ENCODE results near the gene ZNF598. TPM values are rescaled to one million over a fixed set of nuclear protein-coding genes. Genes with fewer than 3 reads are reported as not detected.

The ZNF598 gene
- polyA plus RNA-seq, 3 donors: 14.2 to 16.4 (median 15.4) TPM

DNA sequence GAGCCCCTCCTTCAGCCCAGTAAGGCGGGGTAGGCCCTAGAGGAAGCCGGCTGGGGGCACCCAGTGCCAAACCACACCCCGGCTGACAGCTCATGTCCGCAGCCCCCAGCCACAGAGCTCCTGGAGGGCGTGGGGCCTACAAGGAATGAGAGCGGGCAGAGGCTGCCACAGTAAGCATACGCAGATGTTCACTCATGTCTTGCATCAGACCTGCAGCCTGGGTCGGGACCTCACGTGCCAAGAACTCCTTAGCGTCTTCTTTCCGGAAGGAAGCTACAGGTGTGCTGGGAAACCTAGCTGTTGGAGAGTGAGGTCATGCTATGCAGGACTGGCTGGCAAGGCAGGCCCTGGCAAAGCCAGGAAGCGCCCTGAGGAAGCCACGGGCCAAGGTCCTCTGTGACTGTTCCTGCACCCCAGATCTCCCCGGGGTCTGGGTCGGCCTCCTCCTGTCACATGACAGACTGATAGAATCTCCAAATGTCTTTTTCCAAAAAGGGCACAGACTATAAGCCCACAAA is 1.6 kb downstream of the ZNF598 start:
- DNase-seq (ENCODE audit: low read depth in 3 of 3, low spot score in 2 of 3): no peak

DNA sequence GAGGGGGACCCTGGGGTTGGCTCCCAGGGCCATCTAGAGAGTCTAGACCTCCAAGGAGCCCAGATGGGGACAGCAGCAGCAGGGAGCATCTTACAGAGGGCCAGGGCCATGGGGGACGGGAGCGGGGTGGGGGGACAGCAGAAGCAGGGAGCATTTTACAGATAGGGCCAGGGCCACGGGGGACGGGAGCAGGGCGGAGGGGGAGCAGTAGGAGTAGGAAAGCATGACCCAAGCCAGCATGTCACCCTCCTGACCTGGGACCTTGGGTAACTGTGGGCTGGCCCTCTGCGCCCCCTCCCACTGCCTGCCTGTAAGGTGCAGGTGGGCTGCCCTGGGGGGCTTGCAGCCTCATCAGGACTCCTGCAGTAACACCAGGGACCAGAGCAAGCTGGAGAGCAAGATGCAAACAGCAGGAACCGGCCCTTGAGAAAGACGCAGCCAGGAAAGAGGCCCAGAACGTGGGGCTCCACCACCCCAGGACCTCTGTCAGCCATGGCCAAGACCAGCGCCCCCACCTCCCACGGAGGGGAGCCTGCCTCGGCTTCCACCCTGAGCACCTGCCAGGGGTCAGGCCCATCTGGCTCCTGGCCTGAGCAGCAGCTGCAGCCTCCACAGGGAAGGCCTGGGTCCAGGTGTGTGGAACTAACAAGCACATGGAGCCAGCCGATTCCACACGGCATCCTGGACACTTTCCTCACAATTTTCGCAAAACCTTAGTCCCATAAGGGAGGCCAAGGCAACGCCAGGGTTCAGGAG is 2.4 kb downstream of the ZNF598 start:
- no peak for DNase-seq (ENCODE audit: low read depth in 3 of 3, low spot score in 2 of 3)

DNA sequence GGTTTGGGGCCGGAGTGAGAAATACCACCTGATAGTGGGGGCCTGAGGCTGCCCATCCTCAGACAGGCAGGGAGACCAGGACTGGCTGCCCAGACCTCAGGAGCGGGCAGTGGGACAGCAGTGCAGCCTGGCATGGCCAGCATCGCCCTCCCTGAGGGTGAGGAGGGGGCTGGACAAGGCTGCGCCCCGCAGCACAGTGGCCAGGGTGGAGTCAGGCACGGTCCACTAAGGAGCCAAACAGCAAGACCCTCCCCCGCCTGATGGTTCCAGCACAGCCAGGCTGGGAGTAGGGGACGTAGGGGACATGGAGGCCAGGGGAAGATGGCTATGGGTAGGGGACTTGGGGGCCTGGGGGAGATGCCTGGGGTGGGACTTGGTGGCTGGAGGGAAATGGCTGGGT is 3.3 kb downstream of the ZNF598 start:
- no peak for DNase-seq (ENCODE audit: low read depth in 3 of 3, low spot score in 2 of 3)

DNA sequence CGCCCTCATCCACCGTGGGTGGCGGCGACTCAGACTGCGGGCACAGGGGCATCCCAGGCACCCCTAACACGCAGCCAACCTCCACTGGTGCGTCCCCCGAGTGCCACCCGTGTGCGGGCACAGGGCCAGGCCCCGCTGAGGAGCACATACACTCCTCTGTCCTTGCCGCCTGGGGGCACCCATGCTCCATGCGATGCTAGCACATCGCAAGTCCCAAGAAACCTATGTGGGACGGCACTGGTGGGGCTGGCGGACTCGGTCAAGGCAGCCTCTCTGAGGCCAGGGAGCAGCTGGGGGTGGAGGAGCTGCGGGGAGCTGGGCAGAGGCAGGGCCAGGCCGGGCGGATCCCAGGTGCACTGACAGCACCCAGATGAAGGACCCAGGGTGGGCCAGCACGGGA is 4.0 kb downstream of the ZNF598 start:
- no peak for DNase-seq (ENCODE audit: low read depth in 3 of 3, low spot score in 2 of 3)

DNA sequence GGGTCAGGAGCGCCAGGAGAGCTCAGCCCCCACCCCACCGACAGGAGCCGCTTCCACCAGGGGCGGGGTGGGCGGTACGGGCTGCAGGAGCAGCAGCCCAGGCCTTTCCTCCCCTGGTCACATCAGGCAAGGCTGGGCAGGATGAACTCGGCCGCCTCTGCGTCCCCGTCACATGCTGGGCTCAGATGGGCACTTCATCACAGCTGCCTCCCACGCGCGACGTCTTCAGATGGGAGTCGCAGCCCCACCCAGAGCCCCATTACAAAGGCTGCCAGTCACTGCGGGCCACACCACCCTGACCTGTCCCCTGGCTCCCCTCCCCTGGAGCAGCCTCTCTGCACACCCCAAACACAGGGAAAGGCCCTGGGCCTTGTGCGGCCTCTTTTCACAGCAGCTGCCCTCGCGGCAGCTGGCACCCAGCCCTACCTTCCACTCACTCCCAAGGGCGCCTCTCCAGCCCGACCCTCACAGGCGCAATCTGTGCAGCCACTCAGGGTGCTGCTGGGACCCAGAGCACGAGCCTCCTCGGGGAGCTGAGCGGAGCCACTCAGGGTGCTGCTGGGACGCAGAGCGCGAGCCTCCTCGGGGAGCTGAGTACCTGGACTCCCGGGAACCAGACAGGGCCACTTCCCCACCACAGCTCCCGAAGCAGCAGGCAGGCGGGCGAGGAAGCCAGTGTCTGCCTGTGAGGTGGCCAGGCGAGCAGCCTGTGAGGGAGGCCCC is 4.7 kb downstream of the ZNF598 start:
- no peak for DNase-seq (ENCODE audit: low read depth in 3 of 3, low spot score in 2 of 3)

GRCh38 chr16:2003827-2004641 is 5.6 kb downstream of the ZNF598 start:
- peak in 1 of 3 donors; percentile 66 for DNase-seq (ENCODE audit: low read depth in 3 of 3, low spot score in 2 of 3)

GRCh38 chr16:2003231-2003826 is 6.3 kb downstream of the ZNF598 start:
- DNase-seq (ENCODE audit: low read depth in 3 of 3, low spot score in 2 of 3): no peak

- DNase-seq (ENCODE audit: low read depth in 3 of 3, low spot score in 2 of 3): no peak
Measured at GRCh38 chr16:2002406-2003230, 7.0 kb downstream of the ZNF598 start.

DNA sequence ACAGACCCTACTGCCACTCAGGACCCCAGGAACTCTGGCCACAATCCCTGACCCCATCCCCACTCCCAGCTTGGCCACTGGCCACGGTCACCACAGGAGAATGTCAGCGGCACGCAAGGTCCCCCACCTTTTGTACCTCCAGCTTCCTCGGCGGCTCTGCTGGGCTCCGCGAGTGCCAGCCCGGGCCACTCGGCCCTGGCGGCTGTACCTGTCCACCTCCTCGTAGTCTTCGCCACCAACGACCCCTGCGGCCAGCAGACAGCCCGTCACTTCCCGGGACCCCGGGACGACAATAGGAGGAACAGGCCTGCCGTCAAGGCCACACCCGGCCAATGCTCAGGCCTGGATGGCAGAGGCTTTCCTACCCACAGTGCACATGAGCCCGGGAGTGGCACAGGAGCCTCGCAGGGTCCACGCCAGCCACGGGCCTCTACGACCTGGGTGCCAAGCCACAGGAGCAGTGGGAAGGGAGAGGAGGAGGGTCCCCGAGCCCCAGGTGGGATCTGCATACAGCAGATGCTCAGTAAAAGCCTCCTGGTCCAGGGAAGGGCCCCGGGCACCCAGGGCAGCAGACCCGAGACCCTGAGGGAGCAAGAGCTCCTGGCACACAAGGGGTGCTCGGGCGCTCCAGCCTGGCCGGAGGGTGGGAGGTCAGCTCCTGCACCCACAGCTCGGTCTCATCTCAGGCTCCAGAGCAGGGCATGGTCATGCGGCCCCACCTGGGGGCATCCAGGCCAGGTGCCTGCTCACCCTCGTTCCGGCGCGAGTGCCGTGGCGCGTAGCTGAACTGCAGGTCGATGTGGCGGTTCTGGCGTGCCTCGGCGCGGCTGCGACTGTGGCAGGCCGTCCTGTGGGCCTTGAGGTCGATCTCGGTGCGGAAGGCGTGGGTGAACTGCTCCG is 7.9 kb downstream of the ZNF598 start:
- DNase-seq (ENCODE audit: low read depth in 3 of 3, low spot score in 2 of 3): no peak

DNA sequence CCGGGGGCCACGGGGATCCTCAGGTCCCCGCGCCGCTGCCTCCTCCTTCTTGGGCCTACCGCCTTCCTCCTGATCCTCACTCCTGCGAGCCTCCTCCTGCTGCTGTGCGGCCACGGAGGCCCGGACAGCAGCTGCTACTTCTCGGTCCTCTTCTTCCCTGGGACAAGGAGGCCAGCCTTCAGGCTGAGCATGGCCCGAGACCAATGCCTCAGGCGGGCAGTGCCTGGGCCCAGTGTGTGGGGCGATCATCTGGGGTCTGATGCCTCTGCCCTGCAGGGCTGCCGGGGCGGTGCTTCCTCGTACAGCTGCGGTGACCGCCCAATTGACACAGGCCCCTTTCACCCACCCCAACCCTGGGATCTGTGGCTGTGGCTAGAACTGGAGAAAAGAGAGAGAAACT is 8.6 kb downstream of the ZNF598 start:
- DNase-seq (ENCODE audit: low read depth in 3 of 3, low spot score in 2 of 3): no peak

- DNase-seq (ENCODE audit: low read depth in 3 of 3, low spot score in 2 of 3): no peak
Measured at GRCh38 chr16:1999866-2000514, 9.6 kb downstream of the ZNF598 start.

GRCh38 chr16:1998852-1999801 is 10.5 kb downstream of the ZNF598 start:
- DNase-seq (ENCODE audit: low read depth in 3 of 3, low spot score in 2 of 3): no peak

- no peak for DNase-seq (ENCODE audit: low read depth in 3 of 3, low spot score in 2 of 3)
Measured at GRCh38 chr16:1998360-1998835, 11.2 kb downstream of the ZNF598 start.

- no peak for DNase-seq (ENCODE audit: low read depth in 3 of 3, low spot score in 2 of 3)
Measured at GRCh38 chr16:1997494-1998359, 11.9 kb downstream of the ZNF598 start.

DNA sequence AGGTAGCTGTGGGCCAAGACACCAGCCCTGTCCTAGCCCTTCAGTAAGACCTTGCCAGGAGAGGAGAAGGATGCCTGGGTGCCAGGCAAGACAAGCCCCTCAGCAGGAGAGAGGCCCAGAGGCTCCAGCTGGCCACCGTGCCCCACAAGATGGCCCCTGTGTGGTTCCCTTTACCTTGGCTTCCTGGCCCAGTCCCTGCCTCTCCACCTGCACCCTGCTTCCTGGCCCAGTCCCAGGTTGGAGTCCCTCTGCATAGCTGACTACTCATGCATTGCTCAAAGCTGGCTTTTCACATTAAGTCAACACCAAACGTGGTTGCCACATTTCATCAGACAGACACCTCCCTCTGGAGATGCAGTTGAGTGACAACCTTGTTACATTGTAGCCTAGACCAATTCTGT is 15.9 kb downstream of the ZNF598 start:
- no peak for DNase-seq (ENCODE audit: low read depth in 3 of 3, low spot score in 2 of 3)

- no peak for DNase-seq (ENCODE audit: low read depth in 3 of 3, low spot score in 2 of 3)
Measured at GRCh38 chr16:1992704-1993317, 16.8 kb downstream of the ZNF598 start.

All from right renal cortex interstitium (tissue), 3 donors.